Kidney glomerular epithelial cell (primary cell): Measurements from ENCODE around the gene GNAT1.
A peak's percentile ranks its signal among the peaks of the same experiment; 100 is the strongest.
"Not testable (repeated sequence)": the region's sequence is repeated elsewhere in the genome, so short reads cannot be mapped to it uniquely, and the experiment has no call there.

Experiments
- DNase-seq: peaks from one replicate; lab custom pipeline; 2025; lab: John Stamatoyannopoulos, UW

GNAT1 gene

DNA sequence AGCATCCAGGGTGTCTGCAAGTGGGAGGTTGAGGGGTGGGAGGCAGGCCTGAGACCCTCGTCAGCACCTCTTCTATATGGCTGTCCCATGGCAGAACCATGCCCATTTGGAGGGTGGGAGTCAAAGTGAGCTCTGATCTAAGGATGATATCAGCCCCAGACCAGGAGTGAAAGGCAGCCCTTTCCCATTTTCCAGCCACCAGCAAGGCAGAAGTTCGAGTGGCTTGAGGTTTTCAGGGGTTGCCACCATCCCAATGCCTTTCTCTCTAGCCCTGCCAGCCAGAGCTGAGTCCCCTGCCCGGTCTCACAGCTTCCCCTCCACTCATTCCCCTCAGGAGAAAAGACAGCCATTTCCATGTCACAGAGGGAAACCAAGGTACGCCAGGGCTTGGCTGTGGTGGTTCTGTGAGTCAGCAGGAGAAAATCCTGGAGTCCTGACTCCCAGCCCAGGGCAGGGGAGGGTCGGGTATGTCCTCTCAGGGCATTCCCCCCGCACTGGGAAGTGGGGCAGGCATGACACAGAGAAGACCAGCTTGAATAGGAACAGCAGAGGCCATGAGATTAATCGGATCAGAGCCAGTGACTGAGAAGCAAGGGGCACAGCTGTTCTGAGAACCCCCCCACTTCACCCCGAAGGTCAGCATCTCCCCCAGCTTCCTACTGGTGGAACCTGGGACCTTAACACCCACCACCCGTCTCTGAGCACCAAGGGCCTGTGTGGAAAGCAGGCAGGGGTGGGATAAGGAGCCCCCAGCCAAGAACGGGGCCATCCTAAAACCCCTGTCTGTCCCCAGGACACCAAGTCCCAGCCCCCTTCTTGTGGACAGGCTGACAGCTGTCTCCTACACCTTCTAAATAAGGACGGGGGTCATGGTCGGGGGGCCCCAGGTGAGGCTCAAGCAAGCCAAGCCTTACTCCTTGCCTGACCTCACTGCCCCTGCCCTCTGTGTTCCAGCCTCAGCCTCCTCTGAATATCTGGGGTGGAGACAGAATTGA, 12.7 kb downstream of the GNAT1 start:
- no peak for DNase-seq

- DNase-seq, result no peak
Observed at GRCh38 chr3:50204804-50205412, 13.5 kb downstream of the GNAT1 start, which contains the start of gene SLC38A3. Gene SLC38A3 (plus strand): TSS chr3:50205271. CDS start chr3:50214200, 8,929 bp downstream.

DNA sequence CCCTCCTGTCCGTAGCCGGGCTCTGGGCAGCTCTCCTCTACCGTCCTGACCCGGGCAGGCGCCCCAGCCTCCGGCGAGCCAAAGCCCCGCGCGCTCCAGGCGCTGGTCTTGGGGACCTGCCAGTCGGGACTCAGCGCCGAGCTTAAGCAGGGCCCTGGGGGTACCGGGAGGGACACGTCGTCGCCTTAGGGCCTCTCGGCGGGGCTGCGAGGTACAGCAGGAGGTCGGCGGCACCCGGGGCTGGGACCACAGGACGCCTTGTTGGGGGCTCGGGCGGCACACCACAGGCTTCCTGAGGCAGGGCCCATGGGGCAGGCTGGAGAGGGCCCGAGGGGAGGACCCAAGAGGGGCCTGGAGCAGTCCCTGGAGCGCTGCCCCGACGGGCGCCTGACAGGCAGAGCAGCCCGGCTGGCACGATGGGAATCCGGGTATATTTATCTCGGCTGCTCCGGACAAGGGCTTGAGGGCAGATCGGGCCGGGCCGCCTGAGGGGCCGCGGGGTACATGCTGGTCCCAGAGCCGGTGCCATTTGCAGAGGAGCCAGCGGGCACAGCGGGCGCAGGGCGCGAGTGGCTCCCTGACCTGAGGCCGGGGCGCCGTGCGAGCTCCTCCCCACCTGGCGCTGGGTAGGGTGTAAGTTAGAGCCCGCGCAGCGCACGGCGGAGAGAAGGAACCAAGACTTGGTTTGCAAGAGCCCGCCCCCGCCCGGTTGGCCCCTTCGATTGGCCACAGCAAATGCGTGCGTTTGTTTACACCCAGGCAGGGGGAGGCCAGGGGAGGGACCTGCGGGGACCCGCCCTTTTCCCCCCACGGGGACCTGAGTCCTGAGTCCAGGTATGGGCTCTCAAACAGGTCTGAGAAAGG, 14.2 kb downstream of the GNAT1 start:
- DNase-seq, result no peak

DNA sequence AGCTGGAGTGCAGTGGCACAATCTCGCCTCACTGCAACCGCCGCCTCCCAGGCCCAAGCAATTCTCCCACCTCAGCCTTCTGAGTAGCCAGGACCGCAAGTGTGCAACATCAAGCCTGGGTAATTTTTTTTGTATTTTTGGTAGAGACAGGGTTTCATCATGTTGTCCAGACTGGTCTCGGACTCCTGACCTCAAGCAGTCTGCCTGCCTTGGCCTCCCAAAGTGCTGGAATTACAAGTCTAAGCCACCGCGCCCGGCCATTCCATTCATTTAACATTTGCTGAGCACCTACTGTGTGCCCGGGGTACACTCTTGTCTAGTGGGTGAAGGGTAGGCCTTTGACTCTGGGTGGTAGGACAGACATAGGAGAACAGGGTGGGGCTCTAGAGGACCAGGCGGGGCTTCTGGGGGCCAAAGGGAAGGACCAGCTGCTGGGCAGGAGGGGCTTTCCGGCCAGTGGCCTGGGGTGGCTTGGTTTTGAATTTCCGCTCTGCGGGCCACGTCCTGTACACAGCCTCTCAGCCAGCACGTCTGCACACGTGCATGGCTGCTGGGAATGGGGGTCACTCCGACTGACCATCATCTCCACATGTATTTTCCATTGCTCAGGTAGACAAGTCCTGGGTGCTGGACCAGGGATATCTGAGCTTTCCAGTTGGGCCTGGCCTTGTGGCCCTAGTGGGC, 16.1 kb downstream of the GNAT1 start:
- DNase-seq, result no peak

DNA sequence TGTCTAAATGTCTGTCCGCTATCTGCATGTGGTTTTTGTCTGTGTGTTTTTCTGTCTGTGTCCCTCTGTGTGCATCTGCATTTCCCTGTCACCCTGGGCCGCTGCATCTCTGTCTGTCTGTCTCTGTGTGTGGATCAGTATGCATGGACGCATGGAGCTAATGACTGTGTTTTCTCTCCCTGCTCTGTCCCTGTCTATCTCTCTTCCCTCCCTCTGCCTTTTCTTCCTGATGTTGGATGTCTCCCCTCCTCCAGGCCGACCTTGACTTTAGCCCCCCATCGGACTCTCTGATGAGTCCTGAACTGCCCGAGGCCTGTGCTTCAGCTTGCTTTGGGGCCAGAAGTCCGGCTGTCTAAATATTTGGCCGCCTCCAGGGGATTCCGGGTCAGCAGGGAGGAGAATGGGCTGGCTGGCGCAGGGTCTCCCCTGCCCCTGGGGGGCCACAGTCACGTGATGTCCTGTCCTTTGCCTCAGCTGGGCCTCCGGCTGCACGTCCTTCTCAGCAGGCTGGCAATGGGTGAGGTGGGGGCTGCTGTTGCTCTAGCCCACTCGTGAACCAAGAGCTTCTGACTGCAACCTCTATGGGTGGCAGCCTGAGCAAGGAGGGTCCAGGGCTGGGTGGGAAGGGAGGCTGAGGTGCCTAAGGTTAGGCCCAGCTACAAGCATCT, 17.4 kb downstream of the GNAT1 start:
- no peak for DNase-seq

DNA sequence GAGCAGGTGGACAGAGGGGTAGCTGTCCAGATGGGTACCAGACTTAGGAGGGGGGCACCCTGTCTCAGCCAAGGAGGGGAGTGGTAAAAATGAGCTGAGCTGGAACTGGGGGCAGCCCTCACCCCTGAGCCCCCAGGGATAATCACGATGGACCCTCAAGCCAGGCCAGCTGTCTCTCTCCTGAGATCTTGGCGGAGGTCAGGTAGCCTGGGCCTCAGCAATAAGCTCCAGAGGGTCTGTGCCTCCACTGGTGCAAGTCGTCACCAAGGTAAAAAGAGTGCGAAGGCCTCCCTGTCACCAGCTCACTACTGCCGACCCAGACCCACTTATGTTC, 18.7 kb downstream of the GNAT1 start:
- no peak for DNase-seq

DNA sequence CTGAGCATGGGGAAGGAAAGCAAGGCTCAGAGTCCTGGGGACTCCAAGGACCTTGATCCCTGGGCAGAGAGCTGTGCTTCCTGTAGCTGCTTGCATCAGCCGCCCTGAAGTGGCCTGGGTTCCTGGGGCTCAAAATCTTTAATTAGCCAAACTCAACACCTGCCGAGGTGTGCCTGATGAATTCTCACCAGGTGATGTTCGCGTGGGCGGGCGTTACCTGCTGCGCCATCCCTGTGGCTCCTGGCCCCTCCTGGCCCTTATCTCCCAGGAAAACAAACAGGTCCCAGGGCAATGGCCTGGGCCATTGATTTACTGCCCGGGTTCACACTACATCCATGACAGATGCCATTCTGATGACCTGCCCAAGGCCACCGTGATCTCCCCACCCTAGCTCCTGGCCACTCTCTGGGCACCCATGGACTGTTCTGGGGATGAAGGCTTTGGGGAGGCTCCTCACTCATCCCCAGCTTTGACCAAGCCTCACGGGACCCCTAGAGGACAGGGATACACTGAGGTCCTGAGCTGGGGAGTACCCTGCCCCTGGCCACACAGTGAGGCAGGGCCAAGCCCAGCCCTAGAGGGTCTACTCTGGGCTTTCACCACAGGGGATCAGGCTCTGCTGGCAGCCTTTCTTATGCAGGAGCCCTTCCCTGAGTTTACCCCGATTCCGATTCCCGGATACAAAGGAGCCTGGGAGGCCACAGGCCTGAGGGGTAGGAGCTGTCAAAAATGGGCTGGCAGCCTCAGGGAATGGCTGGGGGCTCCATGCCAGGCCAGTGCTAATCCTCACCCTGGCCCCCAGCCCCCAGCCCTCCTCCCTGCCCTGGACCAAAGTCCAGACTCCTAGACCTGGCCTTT, 19.3 kb downstream of the GNAT1 start:
- no peak for DNase-seq

DNA sequence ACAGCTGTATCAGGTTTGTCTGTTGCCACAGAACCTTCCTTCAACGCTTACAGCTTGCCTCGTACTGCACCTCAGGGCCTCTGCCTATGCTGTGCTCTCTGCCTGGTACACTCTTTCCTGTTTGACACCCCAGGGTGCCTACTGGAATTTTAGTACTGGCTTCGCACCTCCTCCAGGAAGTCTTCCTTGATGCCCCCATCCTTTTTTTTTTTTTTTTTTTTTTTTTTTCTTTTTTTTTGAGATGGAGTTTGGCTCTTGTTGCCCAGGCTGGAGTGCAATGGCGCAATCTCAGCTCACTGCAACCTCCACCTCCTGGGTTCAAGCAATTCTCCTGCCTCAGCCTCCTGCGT, 19.9 kb downstream of the GNAT1 start:
- DNase-seq, result not testable (repeated sequence)

DNA sequence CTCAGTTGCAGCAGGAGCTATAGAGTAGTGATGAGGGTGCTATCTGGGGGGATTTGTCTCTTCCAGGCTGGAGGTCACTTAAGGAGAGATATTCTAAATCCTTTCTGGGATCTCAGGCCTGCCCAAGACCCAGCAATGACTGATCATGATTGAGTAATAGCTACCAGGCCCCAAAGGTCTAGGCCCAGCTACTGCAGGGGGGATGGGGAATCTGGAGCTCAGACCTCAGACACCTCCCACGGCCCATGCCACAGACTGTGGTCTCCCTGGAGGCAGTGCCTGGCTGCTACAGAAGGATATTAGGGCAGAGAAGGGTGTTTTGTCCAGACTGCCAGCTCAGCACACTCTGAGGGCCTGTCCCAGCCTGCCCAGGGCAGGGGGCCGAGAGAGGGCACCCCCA, 20.5 kb downstream of the GNAT1 start:
- DNase-seq, result peak; percentile 67

DNA sequence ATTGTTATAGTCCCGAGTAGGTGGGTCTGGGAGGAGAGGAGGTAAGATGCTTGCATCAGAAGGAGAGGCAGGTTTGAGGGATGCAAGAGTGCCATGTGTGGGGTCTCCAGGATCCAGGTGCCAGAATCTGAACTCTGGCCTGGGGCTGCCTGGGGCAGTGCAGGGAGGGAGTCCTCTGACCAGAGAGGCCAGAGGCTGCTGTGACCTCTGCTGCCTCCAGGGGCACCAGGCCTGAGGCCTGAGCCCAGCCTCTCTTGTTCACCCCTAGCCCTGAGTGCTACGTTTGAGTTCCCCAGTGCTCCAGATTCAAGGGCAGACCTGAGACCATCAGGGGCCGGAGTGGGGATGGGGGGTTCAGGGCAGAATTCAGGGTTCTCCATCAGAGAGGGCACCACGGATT, 21.1 kb downstream of the GNAT1 start:
- DNase-seq, result no peak

- no peak for DNase-seq
Observed at GRCh38 chr3:50212971-50213370, 21.6 kb downstream of the GNAT1 start.

GRCh38 chr3:50213373-50213772, 22.0 kb downstream of the GNAT1 start:
- DNase-seq, result no peak

GRCh38 chr3:50214824-50215223, 23.4 kb downstream of the GNAT1 start:
- no peak for DNase-seq

GRCh38 chr3:50215529-50215928, 24.1 kb downstream of the GNAT1 start:
- no peak for DNase-seq

GRCh38 chr3:50217681-50218080, 26.3 kb downstream of the GNAT1 start:
- no peak for DNase-seq

GRCh38 chr3:50218448-50218847, 27.0 kb downstream of the GNAT1 start:
- no peak for DNase-seq

GRCh38 chr3:50219285-50219684, 27.9 kb downstream of the GNAT1 start:
- DNase-seq, result no peak

- no peak for DNase-seq
Observed at GRCh38 chr3:50220109-50220508, 28.7 kb downstream of the GNAT1 start.

DNA sequence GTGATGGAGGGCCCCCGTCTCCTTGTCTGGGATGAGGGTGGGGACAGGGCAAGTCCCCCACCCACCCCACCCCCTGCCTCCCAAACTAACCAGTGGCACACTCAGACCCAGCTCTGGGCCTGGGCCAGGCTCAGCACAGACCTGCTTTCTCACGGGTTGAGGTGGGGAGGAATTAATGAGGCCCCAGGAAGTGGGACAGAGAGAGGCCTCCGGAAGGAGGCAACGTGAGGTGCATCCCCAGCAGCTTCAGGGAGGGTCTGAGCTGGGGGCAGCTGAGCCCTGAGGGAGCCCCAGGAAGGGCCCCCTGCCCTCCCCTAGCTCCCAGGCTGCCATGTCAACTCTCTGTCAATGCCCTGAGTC, 29.6 kb downstream of the GNAT1 start:
- no peak for DNase-seq

DNA sequence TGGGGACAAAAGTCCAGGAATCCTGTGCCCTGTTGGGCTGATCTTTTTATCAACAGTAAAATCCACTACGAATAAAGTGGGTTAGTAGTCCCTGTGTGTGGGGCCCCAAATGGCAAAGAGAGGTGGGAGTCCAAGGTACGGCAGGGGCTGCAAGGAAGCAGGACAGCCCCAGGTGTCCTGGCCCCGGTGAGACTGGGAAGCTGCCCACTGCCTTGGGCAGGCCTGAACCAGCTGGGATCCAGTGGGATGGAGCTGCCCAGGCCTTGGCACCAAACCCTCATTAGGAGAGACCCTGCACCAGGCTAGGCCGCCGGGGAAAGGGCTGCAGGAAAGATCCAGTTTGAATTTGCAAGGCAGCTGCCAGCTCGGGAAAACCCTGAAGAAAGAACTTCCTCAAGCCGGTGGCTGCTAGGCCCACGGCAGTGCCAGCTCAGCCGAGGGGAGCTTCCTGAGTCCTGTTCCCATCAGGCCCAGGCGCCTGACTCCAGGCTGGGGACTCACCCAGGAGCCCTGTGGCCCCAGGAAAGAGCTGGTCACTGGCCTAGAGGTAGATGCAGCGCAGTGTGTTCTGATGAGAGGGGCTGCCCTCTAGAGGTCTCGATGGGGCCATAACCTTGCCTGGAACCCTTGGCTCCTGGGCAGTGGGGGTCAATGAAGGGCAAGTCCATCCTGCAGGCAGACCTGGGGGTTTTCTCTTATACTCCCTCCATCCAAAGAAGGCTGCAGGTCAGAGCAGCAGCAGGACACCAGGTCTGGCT, 30.2 kb downstream of the GNAT1 start:
- DNase-seq, result no peak
